MM.1S (cell line): Measurements from ENCODE around the gene TOP2B.

Experiments used
- EZH2 ChIP-seq: fragments of 300-600 bp; sonication (generic); optimal IDR thresholded peaks from 2 replicates; pipeline ENCODE3; 2017; ENCODE audit warnings: low read depth, mild to moderate bottlenecking, antibody characterized with exemption, low read length, mixed read lengths
- EZH2phosphoT487 ChIP-seq: fragments of 300-600 bp; sonication (generic); IDR thresholded peaks from 2 replicates; pipeline ENCODE4 v1.6.1; 2018; ENCODE audit warnings: antibody characterized with exemption, low read length

GRCh38 chr3:25592510-25592968 is 72.2 kb downstream of the TOP2B start:
- TF ChIP-seq EZH2 = no peak
- TF ChIP-seq EZH2phosphoT487 = no peak
